ENCODE results near the gene ST6GALNAC3.

Gene ST6GALNAC3

DNA sequence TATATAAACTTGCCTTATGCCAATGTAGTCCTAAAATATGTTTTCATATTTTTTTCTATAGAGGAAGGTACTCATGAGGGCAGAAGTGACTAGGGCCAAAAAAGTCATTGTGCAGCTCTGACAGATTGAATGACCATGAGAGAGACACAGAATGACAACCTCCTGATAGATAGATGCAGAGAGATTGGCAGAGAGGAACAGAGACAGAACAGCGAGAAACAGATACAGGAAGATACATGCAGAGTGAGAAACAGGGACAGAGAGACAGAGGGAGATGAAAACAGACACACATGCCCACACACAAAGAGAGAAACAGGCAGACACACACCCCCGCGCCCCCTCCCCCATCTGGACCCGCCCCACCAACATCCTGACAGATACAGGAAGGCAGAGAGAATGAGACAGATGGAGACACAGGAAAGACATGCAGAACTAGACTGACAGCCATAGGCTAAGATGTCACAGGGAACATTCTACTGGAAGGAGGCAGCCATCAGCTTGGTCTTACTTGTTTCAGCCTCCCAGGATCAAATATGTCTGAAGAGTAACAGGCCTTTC, 211.1 kb downstream of the ST6GALNAC3 start:
- no peak overlapping the region for H3K27ac ChIP-seq (ENCODE audit: low read depth in 2 of 2, low read length in 2 of 2)
- no peaks in the 10 kb centered on the region for H3K4me1 ChIP-seq (ENCODE audit: control insufficient read depth in 2 of 2, insufficient read depth in 2 of 2, low read length in 2 of 2)
- H3K4me3 ChIP-seq (ENCODE audit: low read length in 2 of 2): no peak overlapping the region
- H3K9me3 ChIP-seq (ENCODE audit: control insufficient read depth in 2 of 2, low read length in 2 of 2): no peaks in the 10 kb centered on the region
- no peaks in the 10 kb centered on the region for H3K27me3 ChIP-seq (ENCODE audit: control insufficient read depth in 2 of 2, insufficient read depth in 2 of 2, low read length in 2 of 2)
- no peaks in the 10 kb centered on the region for H3K36me3 ChIP-seq (ENCODE audit: control insufficient read depth in 2 of 2, insufficient read depth in 2 of 2, low read length in 2 of 2)
- H3K9ac ChIP-seq (ENCODE audit: low read depth in 1 of 2, low read length in 2 of 2): no peak overlapping the region

GRCh38 chr1:76287917-76288316, 213.4 kb downstream of the ST6GALNAC3 start:
- no peak overlapping the region for H3K27ac ChIP-seq (ENCODE audit: low read depth in 2 of 2, low read length in 2 of 2)
- no peaks in the 10 kb centered on the region for H3K27me3 ChIP-seq (ENCODE audit: control insufficient read depth in 2 of 2, insufficient read depth in 2 of 2, low read length in 2 of 2)
- no peaks in the 10 kb centered on the region for H3K36me3 ChIP-seq (ENCODE audit: control insufficient read depth in 2 of 2, insufficient read depth in 2 of 2, low read length in 2 of 2)
- no peaks in the 10 kb centered on the region for H3K9me3 ChIP-seq (ENCODE audit: control insufficient read depth in 2 of 2, low read length in 2 of 2)
- no peak overlapping the region for H3K4me3 ChIP-seq (ENCODE audit: low read length in 2 of 2)
- no peak overlapping the region for H3K9ac ChIP-seq (ENCODE audit: low read depth in 1 of 2, low read length in 2 of 2)
- H3K4me1 ChIP-seq (ENCODE audit: control insufficient read depth in 2 of 2, insufficient read depth in 2 of 2, low read length in 2 of 2): no peaks in the 10 kb centered on the region

DNA sequence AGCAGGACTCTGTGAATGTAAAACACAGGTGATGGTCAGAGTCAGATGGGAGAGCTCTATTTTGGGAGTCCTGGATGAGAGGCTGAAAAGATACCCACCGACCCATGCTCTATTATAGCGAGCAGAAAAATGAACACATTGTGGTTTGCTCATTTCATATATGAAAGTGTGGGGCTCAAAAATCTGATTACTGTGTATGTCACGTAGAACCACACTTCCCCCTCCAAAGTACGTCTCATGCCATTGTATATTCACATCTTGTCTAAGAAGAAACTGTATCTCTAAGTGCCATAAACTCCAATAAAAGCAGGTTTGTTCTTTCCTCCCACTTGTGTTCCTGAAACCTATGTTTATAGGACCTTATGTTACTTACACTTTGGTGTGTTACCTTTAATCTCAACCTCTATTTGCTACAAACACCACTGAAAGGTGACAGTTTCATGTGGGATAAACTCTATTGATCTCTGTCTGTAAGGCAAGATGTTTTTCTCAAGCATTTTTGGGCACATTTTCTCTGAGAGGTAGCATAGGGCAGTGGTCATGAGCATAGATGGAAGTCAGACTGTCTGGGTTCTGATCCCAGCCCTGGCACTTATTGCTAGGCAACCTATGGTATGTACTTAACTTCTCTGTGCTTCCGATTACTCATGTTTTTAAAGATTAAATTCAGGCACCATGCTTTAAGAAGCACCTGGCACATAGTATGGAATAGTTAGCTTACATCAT, 214.4 kb downstream of the ST6GALNAC3 start:
- Histone ChIP-seq H3K4me3 (ENCODE audit: low read length in 2 of 2) (no peak overlapping the region), H3K9ac (ENCODE audit: low read depth in 1 of 2, low read length in 2 of 2) (no peak overlapping the region), H3K36me3 (ENCODE audit: control insufficient read depth in 2 of 2, insufficient read depth in 2 of 2, low read length in 2 of 2) (no peaks in the 10 kb centered on the region), H3K27me3 (ENCODE audit: control insufficient read depth in 2 of 2, insufficient read depth in 2 of 2, low read length in 2 of 2) (no peaks in the 10 kb centered on the region), H3K4me1 (ENCODE audit: control insufficient read depth in 2 of 2, insufficient read depth in 2 of 2, low read length in 2 of 2) (no peaks in the 10 kb centered on the region), H3K9me3 (ENCODE audit: control insufficient read depth in 2 of 2, low read length in 2 of 2) (no peaks in the 10 kb centered on the region), H3K27ac (ENCODE audit: low read depth in 2 of 2, low read length in 2 of 2) (no peak overlapping the region)

GRCh38 chr1:76289692-76290091, 215.1 kb downstream of the ST6GALNAC3 start:
- H3K27ac ChIP-seq (ENCODE audit: low read depth in 2 of 2, low read length in 2 of 2): no peak overlapping the region
- H3K36me3 ChIP-seq (ENCODE audit: control insufficient read depth in 2 of 2, insufficient read depth in 2 of 2, low read length in 2 of 2): no peaks in the 10 kb centered on the region
- H3K4me1 ChIP-seq (ENCODE audit: control insufficient read depth in 2 of 2, insufficient read depth in 2 of 2, low read length in 2 of 2): no peaks in the 10 kb centered on the region
- H3K4me3 ChIP-seq (ENCODE audit: low read length in 2 of 2): no peak overlapping the region
- H3K9ac ChIP-seq (ENCODE audit: low read depth in 1 of 2, low read length in 2 of 2): no peak overlapping the region
- no peaks in the 10 kb centered on the region for H3K27me3 ChIP-seq (ENCODE audit: control insufficient read depth in 2 of 2, insufficient read depth in 2 of 2, low read length in 2 of 2)
- H3K9me3 ChIP-seq (ENCODE audit: control insufficient read depth in 2 of 2, low read length in 2 of 2): no peaks in the 10 kb centered on the region

DNA sequence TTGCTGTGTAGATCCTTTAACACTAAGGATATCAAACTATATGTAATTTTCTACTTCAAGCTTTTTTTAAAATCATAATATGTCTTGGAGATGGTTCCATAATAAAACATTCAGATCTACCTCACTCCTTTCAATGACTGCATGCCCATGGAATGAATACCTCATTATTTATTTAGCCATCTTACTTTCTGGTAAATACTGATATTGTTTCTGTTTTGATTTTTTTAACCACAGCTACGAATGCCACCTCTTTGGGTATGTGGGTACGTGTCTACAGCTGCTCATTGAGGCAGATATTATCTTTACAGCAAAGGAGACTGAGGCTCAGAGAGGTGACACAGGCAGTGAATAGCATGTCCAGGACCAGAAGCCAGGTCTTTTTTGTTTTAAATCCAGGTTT, 215.7 kb downstream of the ST6GALNAC3 start:
- Histone ChIP-seq H3K36me3 (ENCODE audit: control insufficient read depth in 2 of 2, insufficient read depth in 2 of 2, low read length in 2 of 2) (no peaks in the 10 kb centered on the region), H3K27me3 (ENCODE audit: control insufficient read depth in 2 of 2, insufficient read depth in 2 of 2, low read length in 2 of 2) (no peaks in the 10 kb centered on the region), H3K9me3 (ENCODE audit: control insufficient read depth in 2 of 2, low read length in 2 of 2) (no peaks in the 10 kb centered on the region), H3K4me1 (ENCODE audit: control insufficient read depth in 2 of 2, insufficient read depth in 2 of 2, low read length in 2 of 2) (no peaks in the 10 kb centered on the region), H3K9ac (ENCODE audit: low read depth in 1 of 2, low read length in 2 of 2) (no peak overlapping the region), H3K4me3 (ENCODE audit: low read length in 2 of 2) (no peak overlapping the region), H3K27ac (ENCODE audit: low read depth in 2 of 2, low read length in 2 of 2) (no peak overlapping the region)

DNA sequence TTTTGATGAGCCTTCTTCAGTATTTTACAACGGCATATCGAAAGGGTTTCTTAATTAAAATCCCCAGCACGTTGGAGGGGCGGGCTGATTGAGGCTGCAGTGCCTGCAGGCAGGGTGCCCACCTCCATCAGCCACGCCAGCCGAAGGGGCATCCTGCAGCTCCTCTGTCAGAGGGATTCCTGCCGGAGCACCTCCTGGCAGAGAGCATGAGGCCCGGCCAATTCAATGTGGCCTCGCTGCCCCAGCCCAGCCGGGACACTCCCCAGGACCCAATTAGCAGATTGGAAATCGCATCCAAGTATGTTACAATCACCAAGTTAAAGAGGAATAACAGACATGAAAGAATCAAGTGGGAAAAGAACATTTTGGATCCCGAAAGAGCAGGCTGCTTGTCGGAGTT, 216.6 kb downstream of the ST6GALNAC3 start:
- H3K4me3 ChIP-seq (ENCODE audit: low read length in 2 of 2): no peak overlapping the region
- H3K4me1 ChIP-seq (ENCODE audit: control insufficient read depth in 2 of 2, insufficient read depth in 2 of 2, low read length in 2 of 2): no peaks in the 10 kb centered on the region

DNA sequence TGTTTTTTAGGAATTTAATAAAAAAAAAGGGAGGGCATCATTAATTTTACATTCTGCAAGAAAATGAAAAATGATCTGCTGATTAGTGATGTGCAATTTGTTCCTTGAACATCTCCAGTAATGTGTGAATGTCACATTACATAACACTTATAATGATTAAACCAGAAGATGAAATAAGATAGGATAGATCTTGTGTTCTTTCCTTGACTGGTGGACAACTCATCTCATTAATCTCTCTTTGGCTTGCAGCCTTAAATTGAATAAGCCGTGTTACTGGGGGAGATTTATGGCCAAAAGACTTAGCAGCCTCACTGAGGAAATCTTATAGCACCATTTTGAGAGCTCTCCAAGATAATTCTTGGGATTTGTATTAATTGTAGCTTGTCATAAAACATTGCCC, 217.2 kb downstream of the ST6GALNAC3 start:
- no peaks in the 10 kb centered on the region for H3K36me3 ChIP-seq (ENCODE audit: control insufficient read depth in 2 of 2, insufficient read depth in 2 of 2, low read length in 2 of 2)
- H3K9me3 ChIP-seq (ENCODE audit: control insufficient read depth in 2 of 2, low read length in 2 of 2): no peaks in the 10 kb centered on the region
- H3K4me3 ChIP-seq (ENCODE audit: low read length in 2 of 2): no peak overlapping the region
- no peaks in the 10 kb centered on the region for H3K27me3 ChIP-seq (ENCODE audit: control insufficient read depth in 2 of 2, insufficient read depth in 2 of 2, low read length in 2 of 2)
- no peaks in the 10 kb centered on the region for H3K4me1 ChIP-seq (ENCODE audit: control insufficient read depth in 2 of 2, insufficient read depth in 2 of 2, low read length in 2 of 2)
- no peak overlapping the region for H3K9ac ChIP-seq (ENCODE audit: low read depth in 1 of 2, low read length in 2 of 2)
- no peak overlapping the region for H3K27ac ChIP-seq (ENCODE audit: low read depth in 2 of 2, low read length in 2 of 2)

More for the DNA sequence above, 216.6 kb downstream of the ST6GALNAC3 start:
- Histone ChIP-seq H3K27me3 (ENCODE audit: control insufficient read depth in 2 of 2, insufficient read depth in 2 of 2, low read length in 2 of 2) (no peaks in the 10 kb centered on the region), H3K36me3 (ENCODE audit: control insufficient read depth in 2 of 2, insufficient read depth in 2 of 2, low read length in 2 of 2) (no peaks in the 10 kb centered on the region), H3K9me3 (ENCODE audit: control insufficient read depth in 2 of 2, low read length in 2 of 2) (no peaks in the 10 kb centered on the region), H3K27ac (ENCODE audit: low read depth in 2 of 2, low read length in 2 of 2) (no peak overlapping the region), H3K9ac (ENCODE audit: low read depth in 1 of 2, low read length in 2 of 2) (no peak overlapping the region)

DNA sequence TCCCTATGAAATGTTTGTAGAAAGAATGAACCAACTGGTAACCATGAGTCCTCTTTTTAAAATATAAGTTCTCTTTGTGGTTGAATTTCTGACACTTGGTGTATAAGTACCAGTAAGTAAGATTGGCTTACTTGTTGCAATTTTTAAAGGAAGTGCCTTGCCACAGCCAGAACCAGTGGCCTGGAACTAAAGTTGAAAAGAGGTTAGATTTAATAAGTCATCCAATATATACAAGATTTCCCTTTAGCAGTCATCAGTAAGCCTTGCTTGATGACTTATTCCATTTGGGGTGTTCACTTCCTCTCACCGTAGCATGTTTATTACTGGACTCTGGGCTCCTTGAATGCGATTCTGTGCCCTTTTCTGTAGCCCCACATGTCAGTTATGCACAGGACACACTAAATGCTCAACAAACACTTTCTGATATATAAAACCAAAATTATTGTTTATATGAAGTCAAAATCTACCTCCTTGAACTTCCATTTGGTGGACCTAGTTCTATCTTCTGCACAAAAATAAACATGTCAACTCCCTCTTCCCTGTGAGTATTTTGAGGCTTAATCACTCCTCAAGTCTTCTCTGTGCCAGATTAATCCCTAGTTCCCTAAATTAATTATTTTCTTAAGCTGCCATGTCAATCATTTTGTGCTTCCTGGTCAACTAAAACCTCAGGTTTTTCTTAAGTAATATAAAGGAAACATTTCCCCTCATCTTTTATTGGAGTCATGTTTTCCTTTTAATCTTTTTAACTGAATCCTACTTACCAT, 218.1 kb downstream of the ST6GALNAC3 start:
- H3K9ac ChIP-seq (ENCODE audit: low read depth in 1 of 2, low read length in 2 of 2): no peak overlapping the region
- no peaks in the 10 kb centered on the region for H3K4me1 ChIP-seq (ENCODE audit: control insufficient read depth in 2 of 2, insufficient read depth in 2 of 2, low read length in 2 of 2)
- no peaks in the 10 kb centered on the region for H3K9me3 ChIP-seq (ENCODE audit: control insufficient read depth in 2 of 2, low read length in 2 of 2)
- H3K36me3 ChIP-seq (ENCODE audit: control insufficient read depth in 2 of 2, insufficient read depth in 2 of 2, low read length in 2 of 2): no peaks in the 10 kb centered on the region
- no peak overlapping the region for H3K27ac ChIP-seq (ENCODE audit: low read depth in 2 of 2, low read length in 2 of 2)
- H3K27me3 ChIP-seq (ENCODE audit: control insufficient read depth in 2 of 2, insufficient read depth in 2 of 2, low read length in 2 of 2): no peaks in the 10 kb centered on the region
- H3K4me3 ChIP-seq (ENCODE audit: low read length in 2 of 2): no peak overlapping the region

GRCh38 chr1:76293831-76294230, 219.3 kb downstream of the ST6GALNAC3 start:
- no peak overlapping the region for H3K4me3 ChIP-seq (ENCODE audit: low read length in 2 of 2)
- no peak overlapping the region for H3K27ac ChIP-seq (ENCODE audit: low read depth in 2 of 2, low read length in 2 of 2)
- no peaks in the 10 kb centered on the region for H3K4me1 ChIP-seq (ENCODE audit: control insufficient read depth in 2 of 2, insufficient read depth in 2 of 2, low read length in 2 of 2)
- no peaks in the 10 kb centered on the region for H3K9me3 ChIP-seq (ENCODE audit: control insufficient read depth in 2 of 2, low read length in 2 of 2)
- H3K36me3 ChIP-seq (ENCODE audit: control insufficient read depth in 2 of 2, insufficient read depth in 2 of 2, low read length in 2 of 2): no peaks in the 10 kb centered on the region
- no peaks in the 10 kb centered on the region for H3K27me3 ChIP-seq (ENCODE audit: control insufficient read depth in 2 of 2, insufficient read depth in 2 of 2, low read length in 2 of 2)
- H3K9ac ChIP-seq (ENCODE audit: low read depth in 1 of 2, low read length in 2 of 2): no peak overlapping the region

GRCh38 chr1:76294482-76295194, 220.1 kb downstream of the ST6GALNAC3 start:
- H3K27ac ChIP-seq (ENCODE audit: low read depth in 2 of 2, low read length in 2 of 2): no peak overlapping the region

More at GRCh38 chr1:76294482-76295194, 220.1 kb downstream of the ST6GALNAC3 start:
- H3K9me3 ChIP-seq (ENCODE audit: control insufficient read depth in 2 of 2, low read length in 2 of 2): no peaks in the 10 kb centered on the region
- no peak overlapping the region for H3K4me3 ChIP-seq (ENCODE audit: low read length in 2 of 2)
- H3K36me3 ChIP-seq (ENCODE audit: control insufficient read depth in 2 of 2, insufficient read depth in 2 of 2, low read length in 2 of 2): no peaks in the 10 kb centered on the region
- H3K27me3 ChIP-seq (ENCODE audit: control insufficient read depth in 2 of 2, insufficient read depth in 2 of 2, low read length in 2 of 2): no peaks in the 10 kb centered on the region
- H3K9ac ChIP-seq (ENCODE audit: low read depth in 1 of 2, low read length in 2 of 2): no peak overlapping the region
- H3K4me1 ChIP-seq (ENCODE audit: control insufficient read depth in 2 of 2, insufficient read depth in 2 of 2, low read length in 2 of 2): no peaks in the 10 kb centered on the region
